GM19324 (cell line): ENCODE data around the gene ANKRD40.

Experiments used
- ATAC-seq: cut with Tn5 transposase; IDR thresholded peaks from one replicate; pipeline ENCODE4 v1.9.1; 2021; ENCODE audit warnings: mild to moderate bottlenecking, moderate library complexity; ENCODE audit not compliant: unreplicated experiment, low FRiP score

Gene ANKRD40

GRCh38 chr17:50672831-50673551 lies 34.7 kb downstream of the ANKRD40 start:
- ATAC-seq, result no peak

GRCh38 chr17:50672071-50672470 lies 35.6 kb downstream of the ANKRD40 start:
- ATAC-seq, result no peak

- no peak for ATAC-seq
Observed at GRCh38 chr17:50668838-50669581, 38.7 kb downstream of the ANKRD40 start.

GRCh38 chr17:50668025-50668837 lies 39.5 kb downstream of the ANKRD40 start:
- ATAC-seq, result no peak

- ATAC-seq, result no peak
Observed at GRCh38 chr17:50667259-50668024, 40.3 kb downstream of the ANKRD40 start.

- no peak for ATAC-seq
Observed at GRCh38 chr17:50666316-50666715, 41.4 kb downstream of the ANKRD40 start.

- ATAC-seq, result no peak
Observed at GRCh38 chr17:50665838-50666237, 41.9 kb downstream of the ANKRD40 start.

GRCh38 chr17:50664788-50665458 lies 42.8 kb downstream of the ANKRD40 start:
- no peak for ATAC-seq

- no peak for ATAC-seq
Observed at GRCh38 chr17:50663812-50664374, 43.8 kb downstream of the ANKRD40 start.

- no peak for ATAC-seq
Observed at GRCh38 chr17:50662632-50663225, 45.0 kb downstream of the ANKRD40 start.

- no peak for ATAC-seq
Observed at GRCh38 chr17:50661795-50662391, 45.8 kb downstream of the ANKRD40 start.

- ATAC-seq, result no peak
Observed at GRCh38 chr17:50661348-50661747, 46.4 kb downstream of the ANKRD40 start.

- ATAC-seq, result no peak
Observed at GRCh38 chr17:50660887-50661345, 46.8 kb downstream of the ANKRD40 start.

GRCh38 chr17:50660042-50660886 lies 47.5 kb downstream of the ANKRD40 start:
- no peak for ATAC-seq

- no peak for ATAC-seq
Observed at GRCh38 chr17:50659179-50659578, 48.5 kb downstream of the ANKRD40 start.

- ATAC-seq, result no peak
Observed at GRCh38 chr17:50658616-50659015, 49.1 kb downstream of the ANKRD40 start.

- ATAC-seq, result no peak
Observed at GRCh38 chr17:50657627-50658026, 50.1 kb downstream of the ANKRD40 start.

GRCh38 chr17:50657054-50657453 lies 50.7 kb downstream of the ANKRD40 start:
- no peak for ATAC-seq
